Thymus (tissue), 11 donors: ENCODE measurements around the gene TNS3. TPM values are rescaled to one million over a fixed set of nuclear protein-coding genes. Genes with fewer than 3 reads are reported as not detected.
"Not testable (repeated sequence)": the region's sequence is repeated elsewhere in the genome, so short reads cannot be mapped to it uniquely, and the experiment has no call there.

Experiments used
- DNase-seq, 9 donors: peaks; one replicate each; pipeline ENCODE4 v3.0.0-alpha.2; 2013; ENCODE audit warnings: low spot score in 9 of 9, low read depth in 6 of 9, missing footprints in 1 of 9
- H3K27ac ChIP-seq, 2 donors: one replicate each; pipeline ENCODE4 v1.5.1; 2013; ENCODE audit warnings: control low read depth in 1 of 2, low read depth in 1 of 2, low read length in 1 of 2, mild to moderate bottlenecking in 1 of 2, moderate library complexity in 1 of 2
- H3K27me3 ChIP-seq, 2 donors: one replicate each; pipeline ENCODE4 v1.5.1; 2013; ENCODE audit warnings: low read length in 1 of 2; ENCODE audit not compliant: control insufficient read depth in 2 of 2, insufficient read depth in 1 of 2
- H3K36me3 ChIP-seq, 2 donors: one replicate each; pipeline ENCODE4 v1.5.1; 2013; ENCODE audit warnings: low read length in 1 of 2, mild to moderate bottlenecking in 1 of 2, moderate library complexity in 1 of 2; ENCODE audit not compliant: control insufficient read depth in 2 of 2, insufficient read depth in 2 of 2
- H3K4me1 ChIP-seq, 2 donors: one replicate each; pipeline ENCODE4 v1.5.1; 2013; ENCODE audit warnings: low read length in 2 of 2; ENCODE audit not compliant: control insufficient read depth in 2 of 2, insufficient read depth in 2 of 2
- H3K4me3 ChIP-seq, 2 donors: one replicate each; pipeline ENCODE4 v1.5.1; 2013; ENCODE audit warnings: low read length in 2 of 2, control low read depth in 1 of 2, mild to moderate bottlenecking in 1 of 2
- H3K9me3 ChIP-seq, 2 donors: one replicate each; pipeline ENCODE4 v1.5.1; 2013; ENCODE audit warnings: low read length in 1 of 2, mild to moderate bottlenecking in 1 of 2; ENCODE audit not compliant: control insufficient read depth in 2 of 2, insufficient read depth in 1 of 2
- WGBS: extraction: QIAGEN DNeasy Blood & Tissue Kit; methylation state at CpG from one replicate; pipeline ENCODE4 v1.1.7; 2013; 5-methylcytosine and 5-hydroxymethylcytosine counted together
- polyA plus RNA-seq: library from polyadenylated mRNA; stranded (reverse); fragments of 200-250 nt; gene quantifications from one replicate; pipeline ENCODE4 v1.2.3, GENCODE V29; 2013
- total RNA-seq: library from RNA; stranded (reverse); fragments of 120-200 nt; gene quantifications from one replicate; pipeline ENCODE4 v1.2.4, GENCODE V29; 2013
- donor health status: healthy.

TNS3 gene
- total and polyA plus RNA-seq, 2 donors, result 5.9 to 6.2 TPM

DNA sequence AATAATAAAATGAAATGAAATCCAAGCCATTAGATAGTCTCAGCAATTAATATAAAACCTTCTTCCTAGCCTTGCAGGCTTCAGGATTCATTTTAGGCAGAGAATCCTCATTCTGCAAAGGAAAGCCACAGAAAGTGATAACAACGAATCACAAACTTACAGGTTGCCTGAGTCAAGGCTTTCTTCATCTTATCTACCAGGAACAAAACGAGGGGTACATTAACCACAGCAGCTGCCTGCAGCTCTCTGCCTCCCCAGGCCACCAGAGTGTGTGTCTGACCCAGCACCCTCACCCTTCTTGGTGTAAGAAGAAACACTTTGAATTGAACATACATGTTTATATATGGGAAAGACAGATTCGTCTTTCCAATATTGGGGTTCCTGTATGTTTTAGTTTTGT is 12.5 kb upstream of the TNS3 start:
- no peak overlapping the region for H3K4me3 ChIP-seq
- no peak for DNase-seq
- H3K27me3 ChIP-seq, result no peaks in the 10 kb centered on the region
- no peaks in the 10 kb centered on the region for H3K36me3 ChIP-seq
- WGBS, result 10% methylated on average over 3 of the region's 3 CpGs
- no peak overlapping the region for H3K27ac ChIP-seq
- peaks cover 0 to 4% of the 10 kb centered on the region in 2 donors for H3K4me1 ChIP-seq
- peaks cover 5 to 29% of the 10 kb centered on the region in 2 donors for H3K9me3 ChIP-seq

DNA sequence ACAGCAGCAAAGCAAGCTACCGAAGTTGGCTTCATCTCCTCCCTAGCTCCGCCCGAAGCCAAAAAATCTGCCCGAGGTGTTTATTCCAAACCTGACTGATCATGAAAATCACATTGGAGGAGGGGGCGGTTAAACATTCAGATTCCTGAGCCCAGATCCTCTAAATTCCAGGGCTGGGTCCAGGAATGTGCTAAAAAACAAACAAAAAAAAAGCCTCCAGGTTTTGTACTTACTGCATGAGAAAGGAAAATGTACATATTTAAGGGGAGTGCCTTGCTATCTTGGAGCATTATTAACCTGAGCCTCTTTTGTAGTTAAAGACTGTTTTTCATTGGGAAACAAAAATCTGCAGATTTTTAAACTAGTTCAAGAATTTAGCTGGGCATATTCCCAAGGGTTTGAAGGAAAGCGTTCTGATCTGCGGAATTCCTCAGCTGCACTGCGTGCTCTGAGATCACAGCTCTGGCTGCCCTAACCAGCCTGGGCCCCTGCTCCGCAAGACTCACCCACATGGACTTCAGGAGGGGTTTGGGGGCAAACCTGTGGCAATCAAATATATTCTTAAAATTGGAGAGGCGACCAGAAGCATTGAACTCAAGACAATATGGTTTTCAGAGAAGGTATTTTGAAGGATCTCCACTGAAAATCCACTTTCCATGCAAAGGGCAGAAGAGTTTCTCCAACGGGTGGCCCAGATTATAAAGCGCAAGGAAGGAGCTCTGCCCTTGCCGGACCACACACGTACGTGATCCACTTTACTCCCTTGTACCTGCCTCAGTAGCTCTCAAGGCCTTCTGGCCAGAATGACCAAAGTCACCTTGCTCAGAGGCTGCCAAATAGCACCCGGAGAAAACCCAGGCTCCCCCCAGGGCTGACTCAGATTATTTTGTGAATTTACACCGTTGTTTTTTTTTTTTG is 10.0 kb upstream of the TNS3 start:
- no peaks in the 10 kb centered on the region for H3K27me3 ChIP-seq
- H3K9me3 ChIP-seq, result peaks cover 2 to 14% of the 10 kb centered on the region in 2 donors
- H3K4me1 ChIP-seq, result peaks cover 0 to 7% of the 10 kb centered on the region in 2 donors
- 96% methylated on average over 17 of the region's 17 CpGs for WGBS
- no peak overlapping the region for H3K4me3 ChIP-seq
- no peak for DNase-seq
- H3K27ac ChIP-seq, result no peak overlapping the region
- no peaks in the 10 kb centered on the region for H3K36me3 ChIP-seq

DNA sequence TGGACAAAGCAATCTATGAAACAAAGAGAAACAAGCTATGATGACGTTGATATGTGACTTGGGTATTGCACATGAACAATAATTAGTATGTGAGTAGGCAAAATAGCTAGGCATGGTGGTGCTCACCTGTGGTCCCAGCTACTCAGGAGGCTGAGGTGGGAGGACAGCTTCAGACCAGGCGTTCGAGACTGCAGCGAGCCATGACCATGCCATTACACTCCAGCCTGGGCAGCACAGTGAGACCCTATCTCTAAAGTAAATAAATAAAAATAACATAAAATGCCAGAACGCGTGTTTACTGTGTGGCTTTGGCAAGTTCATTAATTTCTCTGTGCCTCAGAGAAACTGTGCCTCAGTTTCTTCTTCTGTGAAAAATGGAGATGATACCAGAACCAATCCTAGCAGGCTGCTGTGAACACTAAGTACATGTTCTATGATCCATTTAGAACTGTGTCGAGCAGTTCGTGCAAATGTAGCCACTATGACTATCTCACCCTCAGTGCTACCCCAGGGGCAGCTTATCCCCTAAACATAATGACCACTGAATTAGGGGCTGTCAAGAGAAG is 9.3 kb upstream of the TNS3 start:
- Histone ChIP-seq H3K4me1 (peaks cover 0 to 10% of the 10 kb centered on the region in 2 donors), H3K4me3 (no peak overlapping the region), H3K27me3 (no peaks in the 10 kb centered on the region), H3K36me3 (no peaks in the 10 kb centered on the region), H3K27ac (no peak overlapping the region), H3K9me3 (peaks cover 0 to 6% of the 10 kb centered on the region in 2 donors)
- WGBS, result 98% methylated on average over 8 of the region's 8 CpGs
- DNase-seq, result no peak

DNA sequence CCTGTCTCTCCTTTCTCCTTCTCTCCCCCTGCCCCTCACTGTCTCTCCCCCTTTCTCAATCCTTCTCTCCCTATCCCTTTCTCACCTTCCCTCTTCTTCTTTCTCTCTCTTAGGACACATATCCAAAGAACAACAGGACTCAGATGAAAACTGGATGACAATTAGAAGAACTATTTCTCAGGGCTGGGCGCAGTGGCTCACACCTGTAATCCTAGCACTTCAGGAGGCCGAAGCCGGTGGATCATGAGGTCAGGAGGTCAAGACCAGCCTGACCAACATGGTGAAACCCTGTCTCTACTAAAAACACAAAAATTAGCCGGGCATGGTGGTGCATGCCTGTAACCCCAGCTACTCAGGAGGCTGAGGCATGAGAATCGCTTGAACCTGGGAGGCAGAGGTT is 8.3 kb upstream of the TNS3 start:
- H3K4me1 ChIP-seq, DNase-seq, H3K27me3 ChIP-seq, H3K9me3 ChIP-seq, H3K36me3 ChIP-seq, H3K27ac ChIP-seq, H3K4me3 ChIP-seq: not testable (repeated sequence)
- WGBS, result 95% methylated on average over 5 of the region's 5 CpGs

DNA sequence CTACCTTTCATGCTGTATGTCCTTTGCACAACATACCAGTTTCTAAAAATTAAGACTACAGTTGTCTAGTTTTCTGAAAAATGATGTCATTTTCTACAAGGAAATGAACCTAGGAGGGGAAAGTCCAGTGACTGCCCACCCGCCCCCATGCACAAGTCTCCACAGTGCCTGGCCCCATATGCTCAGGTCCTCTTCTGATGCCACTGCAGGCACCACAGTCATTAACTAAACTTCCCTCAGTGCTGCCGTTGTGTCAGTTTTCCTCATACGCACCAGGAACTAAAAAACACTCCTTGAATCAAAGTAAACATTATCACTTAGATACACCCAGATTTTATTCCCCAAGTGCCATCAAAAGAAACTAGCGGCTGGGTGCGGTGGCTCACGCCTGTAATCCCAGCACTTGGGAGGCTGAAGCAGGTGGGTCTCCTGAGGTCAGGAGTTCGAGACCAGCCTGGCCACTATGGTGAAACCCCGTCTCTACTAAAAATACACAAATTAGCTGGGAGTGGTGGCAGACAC is 6.9 kb upstream of the TNS3 start:
- peaks cover 0 to 5% of the 10 kb centered on the region in 2 donors for H3K9me3 ChIP-seq
- H3K36me3 ChIP-seq, result no peaks in the 10 kb centered on the region
- H3K4me1 ChIP-seq, result peaks cover 0 to 10% of the 10 kb centered on the region in 2 donors
- 89% methylated on average over 8 of the region's 8 CpGs for WGBS
- H3K27me3 ChIP-seq, result peaks cover 0 to 5% of the 10 kb centered on the region in 2 donors
- H3K27ac ChIP-seq, result no peak overlapping the region
- no peak overlapping the region for H3K4me3 ChIP-seq
- DNase-seq, result no peak

DNA sequence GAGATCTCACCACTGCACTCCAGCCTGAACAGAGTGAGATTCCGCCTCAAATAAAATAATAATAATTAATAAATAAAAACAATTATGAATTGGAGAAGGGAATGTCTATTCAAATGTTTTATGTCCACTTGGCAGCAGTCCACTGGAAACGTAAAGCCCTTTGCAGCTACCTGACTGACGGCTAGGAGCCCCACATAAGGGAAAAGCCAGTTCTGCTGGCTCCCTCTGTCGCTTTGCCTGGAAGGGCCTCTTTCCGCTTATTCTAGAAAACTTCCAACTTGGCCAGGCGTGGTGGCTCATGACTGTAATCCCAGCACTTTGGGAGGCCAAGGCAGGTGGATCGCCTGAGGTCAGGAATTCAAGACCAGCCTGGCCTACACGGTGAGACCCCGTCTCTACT is 6.1 kb upstream of the TNS3 start:
- H3K27me3 ChIP-seq, result peaks cover 4 to 13% of the 10 kb centered on the region in 2 donors
- H3K27ac ChIP-seq, result no peak overlapping the region
- peaks cover 0 to 10% of the 10 kb centered on the region in 2 donors for H3K4me1 ChIP-seq
- H3K9me3 ChIP-seq, result peaks cover 0 to 5% of the 10 kb centered on the region in 2 donors
- 95% methylated on average over 9 of the region's 9 CpGs for WGBS
- H3K4me3 ChIP-seq, result no peak overlapping the region
- H3K36me3 ChIP-seq, result no peaks in the 10 kb centered on the region
- no peak for DNase-seq

DNA sequence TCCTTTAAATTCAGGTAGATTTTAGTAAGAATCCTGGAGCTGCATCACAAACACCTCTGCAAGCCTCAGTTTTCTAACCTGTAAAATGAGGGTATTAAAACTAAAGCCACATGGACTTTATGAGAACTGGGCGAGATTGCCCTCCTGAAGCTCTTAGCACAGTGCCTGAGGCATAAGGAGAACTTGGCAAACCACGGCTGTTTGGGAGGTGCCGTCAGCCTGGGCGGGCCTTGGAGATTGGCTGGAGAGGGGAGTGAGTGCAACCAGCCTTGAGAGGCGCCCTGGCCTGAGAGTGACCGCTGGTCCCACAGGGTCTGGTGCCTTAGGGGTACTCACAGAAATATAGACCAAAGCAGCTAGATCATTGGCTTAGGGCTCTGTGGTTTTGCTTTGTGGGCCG is 5.4 kb upstream of the TNS3 start:
- WGBS, result 92% methylated on average over 7 of the region's 7 CpGs
- no peak for DNase-seq

DNA sequence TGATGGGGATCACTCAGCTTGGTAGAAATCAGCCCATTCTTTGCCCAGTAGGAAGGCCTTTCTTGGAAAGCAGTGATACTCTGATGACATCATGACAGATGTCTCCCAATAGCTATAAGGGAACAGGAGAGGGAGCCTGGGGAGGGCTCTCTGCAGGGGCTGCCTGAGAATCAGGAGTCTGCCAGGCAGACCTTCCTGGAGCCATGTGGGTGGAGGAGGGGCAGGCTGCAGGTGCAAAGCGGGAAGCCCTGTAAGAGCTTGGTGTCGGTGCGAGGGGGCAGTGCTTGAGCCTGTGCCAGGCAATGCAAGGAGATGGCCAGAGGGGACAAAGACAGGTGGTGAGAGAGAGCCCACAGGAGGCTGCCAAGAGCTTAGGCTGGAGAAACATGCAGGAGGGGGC is 5.0 kb upstream of the TNS3 start:
- 33% methylated on average over 3 of the region's 3 CpGs for WGBS
- Histone ChIP-seq H3K4me3 (no peak overlapping the region), H3K9me3 (peaks cover 0 to 5% of the 10 kb centered on the region in 2 donors), H3K27ac (no peak overlapping the region), H3K36me3 (no peaks in the 10 kb centered on the region), H3K4me1 (peaks cover 0 to 10% of the 10 kb centered on the region in 2 donors), H3K27me3 (peaks cover 13 to 23% of the 10 kb centered on the region in 2 donors)
- no peak for DNase-seq

More for the DNA sequence above, 5.4 kb upstream of the TNS3 start:
- Histone ChIP-seq H3K27ac (no peak overlapping the region), H3K4me1 (peaks cover 0 to 10% of the 10 kb centered on the region in 2 donors), H3K27me3 (peaks cover 9 to 19% of the 10 kb centered on the region in 2 donors), H3K9me3 (peaks cover 0 to 5% of the 10 kb centered on the region in 2 donors), H3K4me3 (no peak overlapping the region), H3K36me3 (no peaks in the 10 kb centered on the region)

DNA sequence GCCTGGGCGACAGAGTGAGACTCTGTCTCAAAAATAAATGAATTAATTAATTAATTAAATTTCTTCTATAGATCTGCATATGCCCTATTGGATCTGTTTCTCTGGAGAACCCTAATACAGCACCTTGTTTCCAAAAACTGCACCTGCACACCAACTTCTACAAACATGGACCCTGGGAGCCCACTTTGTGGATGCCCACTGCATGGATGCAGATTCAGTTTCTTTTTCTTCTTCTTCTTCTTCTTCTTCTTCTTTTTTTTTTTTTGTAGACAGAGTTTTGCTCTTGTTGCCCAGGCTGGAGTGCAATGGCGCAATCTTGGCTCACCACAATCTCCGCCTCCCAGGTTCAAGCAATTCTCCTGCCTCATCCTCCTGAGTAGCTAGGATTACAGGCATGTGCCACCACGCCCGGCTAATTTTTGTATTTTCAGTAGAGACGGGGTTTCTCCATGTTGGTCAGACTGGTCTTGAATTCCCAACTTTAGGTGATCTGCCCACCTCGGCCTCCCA is 4.3 kb upstream of the TNS3 start:
- DNase-seq, H3K9me3 ChIP-seq, H3K4me3 ChIP-seq, H3K4me1 ChIP-seq, H3K36me3 ChIP-seq, H3K27ac ChIP-seq: not testable (repeated sequence)
- peaks cover 20 to 31% of the 10 kb centered on the region in 2 donors for H3K27me3 ChIP-seq
- 91% methylated on average over 7 of the region's 7 CpGs for WGBS
